Astrocyte (in vitro differentiated cells and primary cell): ENCODE measurements around the gene ACSF3. TPM values are rescaled to one million over a fixed set of nuclear protein-coding genes. Genes with fewer than 3 reads are reported as not detected.

ENCODE experiments used
- DNase-seq: peaks from one replicate; pipeline ENCODE4 v3.0.0-alpha.2; 2010; ENCODE audit warnings: low read depth
- FAIRE-seq: peaks from 2 replicates; lab custom pipeline; 2011; peaks lifted over from hg19 to GRCh38; lab: Jason Lieb, UNC
- H2AFZ ChIP-seq: 2 replicates; pipeline ENCODE4 v1.6.0; 2012; ENCODE audit warnings: low read depth, low read length, inconsistent platforms
- H3K27ac ChIP-seq: 2 replicates; pipeline ENCODE4 v1.5.1; 2011; ENCODE audit warnings: low read depth, low read length, inconsistent platforms
- H3K27me3 ChIP-seq: 2 replicates; pipeline ENCODE4 v1.6.0; 2011; ENCODE audit warnings: low read length, inconsistent platforms; ENCODE audit not compliant: insufficient read depth
- H3K36me3 ChIP-seq: 2 replicates; pipeline ENCODE4 v1.5.1; 2011; ENCODE audit warnings: low read length, inconsistent platforms; ENCODE audit not compliant: insufficient read depth
- H3K4me1 ChIP-seq: 2 replicates; pipeline ENCODE4 v1.5.1; 2011; ENCODE audit warnings: low read length, inconsistent platforms; ENCODE audit not compliant: insufficient read depth
- H3K4me2 ChIP-seq: 2 replicates; pipeline ENCODE4 v1.6.0; 2012; ENCODE audit warnings: low read length, inconsistent platforms
- H3K4me3 ChIP-seq: 2 replicates; pipeline ENCODE4 v1.5.1; 2011; ENCODE audit warnings: low read depth, mild to moderate bottlenecking, low read length, inconsistent platforms; ENCODE audit not compliant: insufficient read depth
- H3K79me2 ChIP-seq: 2 replicates; pipeline ENCODE4 v1.6.0; 2012; ENCODE audit warnings: mild to moderate bottlenecking, low read length, inconsistent platforms; ENCODE audit not compliant: insufficient read depth
- H3K9ac ChIP-seq: 2 replicates; pipeline ENCODE4 v1.6.0; 2012; ENCODE audit warnings: mild to moderate bottlenecking, low read length, inconsistent platforms
- H3K9me3 ChIP-seq: 2 replicates; pipeline ENCODE4 v1.5.1; 2012; ENCODE audit warnings: low read depth, mild to moderate bottlenecking, low read length, inconsistent platforms; ENCODE audit not compliant: insufficient read depth
- H4K20me1 ChIP-seq: 2 replicates; pipeline ENCODE4 v1.6.0; 2012; ENCODE audit warnings: low read length, inconsistent platforms; ENCODE audit not compliant: insufficient read depth
- H3K27ac Mint-ChIP-seq: one replicate; pipeline ENCODE4 v1.8.0; 2021; ENCODE audit warnings: mild to moderate bottlenecking, mixed read lengths; ENCODE audit not compliant: unreplicated experiment
- H3K27me3 Mint-ChIP-seq: one replicate; pipeline ENCODE4 v1.8.0; 2021; ENCODE audit warnings: low read depth, mixed read lengths; ENCODE audit not compliant: unreplicated experiment
- H3K36me3 Mint-ChIP-seq: one replicate; pipeline ENCODE4 v1.8.0; 2021; ENCODE audit warnings: low read depth, mixed read lengths; ENCODE audit not compliant: unreplicated experiment
- H3K4me1 Mint-ChIP-seq: one replicate; pipeline ENCODE4 v1.8.0; 2021; ENCODE audit warnings: low read depth, mixed read lengths; ENCODE audit not compliant: unreplicated experiment
- H3K4me3 Mint-ChIP-seq: one replicate; pipeline ENCODE4 v1.8.0; 2021; ENCODE audit warnings: mild to moderate bottlenecking, moderate library complexity, mixed read lengths; ENCODE audit not compliant: unreplicated experiment
- H3K9me3 Mint-ChIP-seq: one replicate; pipeline ENCODE4 v1.8.0; 2021; ENCODE audit warnings: mild to moderate bottlenecking, mixed read lengths; ENCODE audit not compliant: unreplicated experiment
- EZH2 ChIP-seq: IDR thresholded peaks from 2 replicates; pipeline ENCODE4 v1.6.1; 2012; ENCODE audit warnings: mild to moderate bottlenecking, low read length, inconsistent platforms; ENCODE audit not compliant: insufficient read depth
- total RNA-seq: library from RNA; stranded (reverse); gene quantifications from 2 replicates; pipeline ENCODE4 v1.2.1, GENCODE V29; 2021
- TF ChIP-seq, protein P1 (sequence below): IDR thresholded peaks from 2 replicates; pipeline ENCODE4 v1.5.1; 2011; ENCODE audit warnings: low read depth, mild to moderate bottlenecking, inconsistent platforms, low read length, moderate library complexity; ENCODE audit not compliant: insufficient read depth

ACSF3 gene
- total RNA-seq, 1 donor from 2014 or later: 17.0 TPM

DNA sequence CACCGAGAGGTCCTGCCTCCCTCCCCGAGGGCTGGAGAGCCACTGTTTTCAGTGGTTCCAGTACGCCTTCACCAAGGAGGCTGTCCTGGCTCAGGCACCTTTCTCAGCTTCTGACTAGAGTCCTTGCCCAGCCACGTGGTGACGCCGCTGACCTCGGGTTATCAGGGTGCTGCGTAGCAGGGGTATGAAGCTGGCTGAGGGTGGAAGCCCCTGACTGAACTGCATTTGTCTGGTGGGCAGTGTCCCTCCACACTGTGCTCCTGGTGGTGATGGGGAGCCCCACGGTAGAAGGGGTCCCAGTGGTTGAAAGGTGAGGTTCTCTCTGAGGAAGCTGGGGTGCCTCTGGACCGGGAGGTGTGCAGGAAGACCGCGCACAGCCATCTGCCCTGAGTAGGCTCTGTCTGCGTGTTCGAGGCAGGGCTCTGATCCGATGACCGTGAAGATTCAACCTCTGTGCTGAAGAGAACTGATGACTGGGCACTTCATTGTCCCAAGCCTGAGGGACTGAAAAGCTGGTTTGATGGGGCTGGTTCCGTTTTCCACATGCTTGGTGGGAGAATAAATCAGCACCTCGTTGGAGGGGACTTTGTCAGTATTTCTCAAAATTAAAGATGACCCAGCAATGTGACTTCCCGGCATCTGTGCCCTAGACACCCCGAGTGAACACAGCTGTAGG lies 2.5 kb downstream of the ACSF3 start:
- TF ChIP-seq, protein P1, sequence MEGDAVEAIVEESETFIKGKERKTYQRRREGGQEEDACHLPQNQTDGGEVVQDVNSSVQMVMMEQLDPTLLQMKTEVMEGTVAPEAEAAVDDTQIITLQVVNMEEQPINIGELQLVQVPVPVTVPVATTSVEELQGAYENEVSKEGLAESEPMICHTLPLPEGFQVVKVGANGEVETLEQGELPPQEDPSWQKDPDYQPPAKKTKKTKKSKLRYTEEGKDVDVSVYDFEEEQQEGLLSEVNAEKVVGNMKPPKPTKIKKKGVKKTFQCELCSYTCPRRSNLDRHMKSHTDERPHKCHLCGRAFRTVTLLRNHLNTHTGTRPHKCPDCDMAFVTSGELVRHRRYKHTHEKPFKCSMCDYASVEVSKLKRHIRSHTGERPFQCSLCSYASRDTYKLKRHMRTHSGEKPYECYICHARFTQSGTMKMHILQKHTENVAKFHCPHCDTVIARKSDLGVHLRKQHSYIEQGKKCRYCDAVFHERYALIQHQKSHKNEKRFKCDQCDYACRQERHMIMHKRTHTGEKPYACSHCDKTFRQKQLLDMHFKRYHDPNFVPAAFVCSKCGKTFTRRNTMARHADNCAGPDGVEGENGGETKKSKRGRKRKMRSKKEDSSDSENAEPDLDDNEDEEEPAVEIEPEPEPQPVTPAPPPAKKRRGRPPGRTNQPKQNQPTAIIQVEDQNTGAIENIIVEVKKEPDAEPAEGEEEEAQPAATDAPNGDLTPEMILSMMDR: no peak
- TF ChIP-seq EZH2: no peak
- H3K4me1 ChIP-seq: peaks cover 11% of the 10 kb centered on the region
- FAIRE-seq: no peak

DNA sequence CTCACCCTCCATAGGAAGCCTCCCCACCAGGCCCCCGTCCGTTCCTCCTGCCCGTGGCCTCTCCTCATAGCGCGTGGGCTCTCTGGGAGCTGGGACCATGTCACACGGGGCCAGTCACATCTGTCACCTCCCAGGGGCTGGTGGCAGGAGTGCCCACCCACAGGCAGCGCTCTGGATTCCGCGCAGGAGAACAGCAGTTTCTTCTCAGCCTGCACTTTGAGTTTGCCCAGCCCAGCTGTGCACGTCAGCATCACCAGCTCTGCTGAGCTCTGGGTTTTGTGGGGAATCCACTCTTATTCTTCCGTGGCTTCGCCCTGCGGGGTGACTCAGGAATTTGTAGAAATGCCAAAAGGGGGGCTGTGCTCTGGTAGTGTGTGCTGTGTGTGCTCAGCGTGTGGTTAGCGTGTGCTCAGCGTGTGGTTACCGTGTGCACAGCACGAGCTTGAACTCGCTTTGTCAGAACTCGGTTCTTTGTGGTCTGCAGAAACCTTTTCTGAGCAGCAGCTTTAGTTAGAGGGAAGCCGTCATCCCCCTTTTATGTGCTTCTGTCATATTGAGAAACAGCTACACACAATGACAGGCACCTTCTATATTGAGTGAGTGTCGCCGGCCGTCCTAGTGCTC lies 3.2 kb downstream of the ACSF3 start:
- TF ChIP-seq EZH2: no peak
- TF ChIP-seq, protein P1: no peak
- H3K36me3 Mint-ChIP-seq: peaks cover 9% of the 10 kb centered on the region
- H3K27ac ChIP-seq: no peak overlapping the region
- H3K36me3 ChIP-seq: no peaks in the 10 kb centered on the region
- H2AFZ ChIP-seq: no peak overlapping the region
- peaks cover 9% of the 10 kb centered on the region for H3K4me1 Mint-ChIP-seq
- no peak for FAIRE-seq
- no peak overlapping the region for H3K4me3 ChIP-seq
- H3K4me3 Mint-ChIP-seq: no peak overlapping the region
- H3K9me3 ChIP-seq: no peaks in the 10 kb centered on the region
- peaks cover 5% of the 10 kb centered on the region for H3K27me3 Mint-ChIP-seq
- peaks cover 55% of the 10 kb centered on the region for H3K79me2 ChIP-seq
- no peak for DNase-seq
- H3K9ac ChIP-seq: no peak overlapping the region
- H3K4me2 ChIP-seq: no peak overlapping the region
- H3K9me3 Mint-ChIP-seq: no peaks in the 10 kb centered on the region
- H3K4me1 ChIP-seq: peaks cover 11% of the 10 kb centered on the region
- no peak overlapping the region for H3K27ac Mint-ChIP-seq
- H3K27me3 ChIP-seq: no peaks in the 10 kb centered on the region
- peaks cover 42% of the 10 kb centered on the region for H4K20me1 ChIP-seq

More for the DNA sequence above, 2.5 kb downstream of the ACSF3 start:
- Histone ChIP-seq H2AFZ (no peak overlapping the region), H3K27me3 (peaks cover 3% of the 10 kb centered on the region), H3K9ac (no peak overlapping the region), H3K27ac (no peak overlapping the region), H3K4me3 (no peak overlapping the region), H4K20me1 (peaks cover 42% of the 10 kb centered on the region), H3K4me2 (no peak overlapping the region), H3K9me3 (no peaks in the 10 kb centered on the region), H3K36me3 (no peaks in the 10 kb centered on the region), H3K79me2 (peaks cover 55% of the 10 kb centered on the region)
- Mint-ChIP-seq H3K27ac (no peak overlapping the region), H3K27me3 (peaks cover 12% of the 10 kb centered on the region), H3K4me1 (peaks cover 9% of the 10 kb centered on the region), H3K9me3 (no peaks in the 10 kb centered on the region), H3K36me3 (peaks cover 9% of the 10 kb centered on the region), H3K4me3 (peak overlapping the region; percentile 60)
- no peak for DNase-seq

DNA sequence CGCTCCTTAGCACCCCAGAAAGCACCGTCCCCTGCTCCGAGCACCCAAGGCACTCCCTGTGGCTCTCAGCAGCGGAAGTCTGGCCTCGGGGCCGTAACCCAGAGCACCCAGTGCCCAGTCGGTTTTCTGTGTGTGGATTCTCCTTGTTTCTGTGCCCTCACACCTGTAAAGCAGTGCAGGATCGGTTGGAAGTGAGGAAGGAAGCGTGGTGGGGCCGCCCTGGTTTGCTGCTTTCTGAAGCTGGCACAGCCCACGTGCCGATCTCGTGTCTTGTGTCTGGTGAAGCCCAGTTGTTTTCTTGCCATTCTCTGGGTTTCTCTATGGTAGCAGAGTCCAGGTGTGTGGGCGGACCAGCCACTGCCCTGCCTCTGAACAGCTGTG lies 3.7 kb downstream of the ACSF3 start:
- Mint-ChIP-seq H3K9me3 (no peaks in the 10 kb centered on the region), H3K4me1 (peaks cover 9% of the 10 kb centered on the region), H3K27ac (no peak overlapping the region), H3K4me3 (no peak overlapping the region), H3K27me3 (no peaks in the 10 kb centered on the region), H3K36me3 (peaks cover 11% of the 10 kb centered on the region)
- Histone ChIP-seq H2AFZ (no peak overlapping the region), H3K36me3 (no peaks in the 10 kb centered on the region), H4K20me1 (peaks cover 42% of the 10 kb centered on the region), H3K4me3 (no peak overlapping the region), H3K79me2 (peaks cover 55% of the 10 kb centered on the region), H3K4me2 (no peak overlapping the region), H3K9me3 (no peaks in the 10 kb centered on the region), H3K9ac (no peak overlapping the region), H3K27me3 (no peaks in the 10 kb centered on the region), H3K27ac (no peak overlapping the region), H3K4me1 (peaks cover 11% of the 10 kb centered on the region)
- no peak for DNase-seq
- no peak for TF ChIP-seq EZH2
- TF ChIP-seq, protein P1: no peak
- no peak for FAIRE-seq
